ENCODE data around the gene SPP2. TPM values are rescaled to one million over a fixed set of nuclear protein-coding genes. Genes with fewer than 3 reads are reported as not detected.

Gene SPP2
- total RNA-seq, 4 donors from 2014 or later: not detected

DNA sequence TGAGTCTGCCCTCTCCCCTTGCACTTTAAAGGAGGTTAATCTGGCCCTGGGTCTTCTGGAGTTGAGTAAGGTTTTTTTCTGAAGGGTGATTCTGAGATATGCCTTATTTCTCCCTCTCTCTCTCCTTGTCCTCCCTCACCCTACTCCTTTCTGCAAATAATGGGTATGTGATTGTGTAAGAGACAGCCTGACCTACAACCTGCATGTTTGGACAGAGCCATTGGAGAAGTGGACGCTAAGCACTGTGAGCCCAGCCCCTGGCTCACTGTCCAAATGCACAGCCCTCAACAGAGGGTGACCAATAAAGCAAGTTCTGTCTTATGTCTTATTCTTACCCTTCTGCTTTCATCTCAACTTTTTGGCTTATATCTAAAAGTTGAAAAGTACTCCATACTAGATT, 71.5 kb downstream of the SPP2 start:
- Histone ChIP-seq H3K36me3 (no peaks in the 10 kb centered on the region), H3K4me3 (no peak overlapping the region), H3K9me3 (no peaks in the 10 kb centered on the region), H3K27ac (no peak overlapping the region), H3K4me1 (no peaks in the 10 kb centered on the region), H3K27me3 (peaks cover 6% of the 10 kb centered on the region)
- WGBS, 2 donors (ENCODE audit: low coverage in 1 of 2): 45% methylated on average over 1 of the region's 1 CpG; no CpG with 5 or more reads in 1 of the 2 donors
- no peak for ATAC-seq
- TF ChIP-seq EP300 (IDR thresholded peaks at IDR 0.05) (no peak), POLR2A (IDR thresholded peaks at IDR 0.05) (no peak), POLR2AphosphoS5 (IDR thresholded peaks at IDR 0.05) (no peak)
- TF ChIP-seq, protein P1, sequence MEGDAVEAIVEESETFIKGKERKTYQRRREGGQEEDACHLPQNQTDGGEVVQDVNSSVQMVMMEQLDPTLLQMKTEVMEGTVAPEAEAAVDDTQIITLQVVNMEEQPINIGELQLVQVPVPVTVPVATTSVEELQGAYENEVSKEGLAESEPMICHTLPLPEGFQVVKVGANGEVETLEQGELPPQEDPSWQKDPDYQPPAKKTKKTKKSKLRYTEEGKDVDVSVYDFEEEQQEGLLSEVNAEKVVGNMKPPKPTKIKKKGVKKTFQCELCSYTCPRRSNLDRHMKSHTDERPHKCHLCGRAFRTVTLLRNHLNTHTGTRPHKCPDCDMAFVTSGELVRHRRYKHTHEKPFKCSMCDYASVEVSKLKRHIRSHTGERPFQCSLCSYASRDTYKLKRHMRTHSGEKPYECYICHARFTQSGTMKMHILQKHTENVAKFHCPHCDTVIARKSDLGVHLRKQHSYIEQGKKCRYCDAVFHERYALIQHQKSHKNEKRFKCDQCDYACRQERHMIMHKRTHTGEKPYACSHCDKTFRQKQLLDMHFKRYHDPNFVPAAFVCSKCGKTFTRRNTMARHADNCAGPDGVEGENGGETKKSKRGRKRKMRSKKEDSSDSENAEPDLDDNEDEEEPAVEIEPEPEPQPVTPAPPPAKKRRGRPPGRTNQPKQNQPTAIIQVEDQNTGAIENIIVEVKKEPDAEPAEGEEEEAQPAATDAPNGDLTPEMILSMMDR (IDR thresholded peaks at IDR 0.05): no peak

DNA sequence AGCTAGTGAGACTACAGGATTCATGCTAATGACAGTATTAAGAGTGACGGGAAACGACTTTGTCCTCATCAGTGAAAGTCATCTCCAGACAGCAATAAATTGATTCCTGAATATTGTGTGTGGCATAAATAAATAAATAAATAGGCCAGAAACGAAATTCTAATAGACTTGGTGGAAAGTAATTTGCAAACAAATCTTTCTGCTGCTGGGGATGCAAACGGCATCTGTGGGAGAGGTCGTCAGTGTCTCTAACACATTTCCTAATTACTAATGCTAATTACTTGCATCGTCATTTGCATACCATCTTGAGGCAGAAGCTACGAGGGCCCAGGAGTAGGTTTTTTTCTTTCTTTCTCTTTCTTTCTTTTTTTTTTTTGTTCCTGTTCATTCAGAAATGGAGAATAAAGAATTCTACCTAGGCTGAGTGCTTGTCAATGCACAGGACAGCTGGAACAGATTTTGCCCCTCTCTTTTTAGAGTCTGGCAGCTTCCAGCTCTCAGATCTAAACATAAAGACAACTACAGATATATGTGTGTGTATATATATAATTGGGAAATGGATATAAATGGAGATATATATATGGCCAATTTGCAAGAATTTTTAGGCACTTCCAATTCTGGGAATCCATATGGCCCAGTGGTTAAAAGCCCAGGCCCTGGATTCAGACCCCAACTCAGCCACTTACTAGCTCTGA, 75.1 kb downstream of the SPP2 start:
- Histone ChIP-seq H3K4me1 (no peaks in the 10 kb centered on the region), H3K27me3 (peaks cover 6% of the 10 kb centered on the region), H3K4me3 (no peak overlapping the region), H3K9me3 (no peaks in the 10 kb centered on the region), H3K36me3 (no peaks in the 10 kb centered on the region), H3K27ac (no peak overlapping the region)
- TF ChIP-seq EP300 (IDR thresholded peaks at IDR 0.05) (no peak), POLR2A (IDR thresholded peaks at IDR 0.05) (no peak), POLR2AphosphoS5 (IDR thresholded peaks at IDR 0.05) (no peak)
- TF ChIP-seq, protein P1 (IDR thresholded peaks at IDR 0.05): no peak
- 64 to 74% methylated on average over 7 of the region's 7 CpGs for WGBS, 2 donors (ENCODE audit: low coverage in 1 of 2)
- ATAC-seq: no peak

DNA sequence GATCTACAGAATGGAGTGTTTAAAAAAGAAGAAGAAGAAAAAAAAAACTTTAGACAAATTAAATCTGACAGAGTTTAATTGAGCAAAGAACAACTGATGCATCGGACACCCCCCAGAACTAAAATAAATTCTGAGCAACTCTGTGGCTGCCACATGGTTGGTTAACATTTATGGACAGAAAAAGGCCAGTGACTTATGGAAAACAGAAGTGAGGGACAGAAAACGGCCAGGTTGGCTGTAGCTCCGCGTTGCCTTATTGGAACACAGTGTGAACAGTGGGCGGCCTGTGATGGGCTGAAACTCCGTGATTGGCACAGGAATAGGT, 75.6 kb downstream of the SPP2 start:
- TF ChIP-seq POLR2AphosphoS5 (IDR thresholded peaks at IDR 0.05) (no peak), POLR2A (IDR thresholded peaks at IDR 0.05) (no peak), EP300 (IDR thresholded peaks at IDR 0.05) (no peak)
- TF ChIP-seq, protein P1 (IDR thresholded peaks at IDR 0.05): no peak
- Histone ChIP-seq H3K27ac (no peak overlapping the region), H3K36me3 (no peaks in the 10 kb centered on the region), H3K4me1 (peaks cover 0 to 3% (median 0%) of the 10 kb centered on the region in 3 donors), H3K27me3 (peaks cover 6% of the 10 kb centered on the region), H3K4me3 (no peak overlapping the region), H3K9me3 (no peaks in the 10 kb centered on the region)
- 83 to 91% methylated on average over 6 of the region's 6 CpGs for WGBS, 2 donors (ENCODE audit: low coverage in 1 of 2)
- ATAC-seq: no peak

Other genes with a start within 250 kb of the SPP2 start
- 1 to 10 TPM in 2 of 4 donors, under 1 TPM in 1, not detected in 1; 0.15 to 3.1 (median 2.5) TPM for gene HJURP, start 196.2 kb upstream of the SPP2 start, total RNA-seq
- gene TRPM8, start 133.3 kb upstream of the SPP2 start, total RNA-seq: not detected